Measurements from ENCODE around the gene MS4A4E. TPM values are rescaled to one million over a fixed set of nuclear protein-coding genes. Genes with fewer than 3 reads are reported as not detected.

Gene MS4A4E
- total RNA-seq, 1 donor from 2014 or later: not detected

- H3K27me3 Mint-ChIP-seq (ENCODE audit: insufficient read depth, low read depth): peaks cover 2% of the 10 kb centered on the region
- no peak overlapping the region for H3K4me2 ChIP-seq
- no peaks in the 10 kb centered on the region for H3K36me3 ChIP-seq
- no peak overlapping the region for H3K4me3 ChIP-seq
- no peak overlapping the region for H3K27ac ChIP-seq
- TF ChIP-seq EZH2phosphoT487 (IDR thresholded peaks at IDR 0.05) (no peak), EZH2 (IDR thresholded peaks at IDR 0.05) (no peak)
- TF ChIP-seq, protein P1, sequence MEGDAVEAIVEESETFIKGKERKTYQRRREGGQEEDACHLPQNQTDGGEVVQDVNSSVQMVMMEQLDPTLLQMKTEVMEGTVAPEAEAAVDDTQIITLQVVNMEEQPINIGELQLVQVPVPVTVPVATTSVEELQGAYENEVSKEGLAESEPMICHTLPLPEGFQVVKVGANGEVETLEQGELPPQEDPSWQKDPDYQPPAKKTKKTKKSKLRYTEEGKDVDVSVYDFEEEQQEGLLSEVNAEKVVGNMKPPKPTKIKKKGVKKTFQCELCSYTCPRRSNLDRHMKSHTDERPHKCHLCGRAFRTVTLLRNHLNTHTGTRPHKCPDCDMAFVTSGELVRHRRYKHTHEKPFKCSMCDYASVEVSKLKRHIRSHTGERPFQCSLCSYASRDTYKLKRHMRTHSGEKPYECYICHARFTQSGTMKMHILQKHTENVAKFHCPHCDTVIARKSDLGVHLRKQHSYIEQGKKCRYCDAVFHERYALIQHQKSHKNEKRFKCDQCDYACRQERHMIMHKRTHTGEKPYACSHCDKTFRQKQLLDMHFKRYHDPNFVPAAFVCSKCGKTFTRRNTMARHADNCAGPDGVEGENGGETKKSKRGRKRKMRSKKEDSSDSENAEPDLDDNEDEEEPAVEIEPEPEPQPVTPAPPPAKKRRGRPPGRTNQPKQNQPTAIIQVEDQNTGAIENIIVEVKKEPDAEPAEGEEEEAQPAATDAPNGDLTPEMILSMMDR (IDR thresholded peaks at IDR 0.05): no peak
- no peaks in the 10 kb centered on the region for H3K4me1 ChIP-seq
- H3K9me3 Mint-ChIP-seq: peaks cover 9% of the 10 kb centered on the region
- peaks cover 11% of the 10 kb centered on the region for H3K4me1 Mint-ChIP-seq
- no peaks in the 10 kb centered on the region for H4K20me1 ChIP-seq (ENCODE audit: low read depth)
- no peak for DNase-seq (ENCODE audit: low spot score)
- H3K9me3 ChIP-seq (ENCODE audit: low read depth): no peaks in the 10 kb centered on the region
- no peak overlapping the region for H2AFZ ChIP-seq (replicated peaks)
- H3F3A ChIP-seq (ENCODE audit: low read depth): no peaks in the 10 kb centered on the region
- H3K36me3 Mint-ChIP-seq: peaks cover 3% of the 10 kb centered on the region
- H3K27ac Mint-ChIP-seq: no peak overlapping the region
- H3K4me3 Mint-ChIP-seq: no peak overlapping the region
- H3K27me3 ChIP-seq: no peaks in the 10 kb centered on the region
- no peak overlapping the region for H3K9ac ChIP-seq
- no peaks in the 10 kb centered on the region for H3K79me2 ChIP-seq (ENCODE audit: low read depth)
Observed at GRCh38 chr11:60222141-60222540, 20.8 kb downstream of the MS4A4E start.

GRCh38 chr11:60221692-60222091, 21.2 kb downstream of the MS4A4E start:
- Mint-ChIP-seq H3K4me3 (no peak overlapping the region), H3K36me3 (peaks cover 3% of the 10 kb centered on the region), H3K4me1 (peaks cover 11% of the 10 kb centered on the region), H3K27ac (no peak overlapping the region), H3K27me3 (ENCODE audit: insufficient read depth, low read depth) (peaks cover 2% of the 10 kb centered on the region), H3K9me3 (peaks cover 9% of the 10 kb centered on the region)
- DNase-seq (ENCODE audit: low spot score): no peak
- no peaks in the 10 kb centered on the region for H3K36me3 ChIP-seq
- no peaks in the 10 kb centered on the region for H3K27me3 ChIP-seq
- TF ChIP-seq, protein P1 (IDR thresholded peaks at IDR 0.05): no peak
- no peak for TF ChIP-seq EZH2 (IDR thresholded peaks at IDR 0.05)
- no peak for TF ChIP-seq EZH2phosphoT487 (IDR thresholded peaks at IDR 0.05)
- no peaks in the 10 kb centered on the region for H3K4me1 ChIP-seq
- H3K79me2 ChIP-seq (ENCODE audit: low read depth): no peaks in the 10 kb centered on the region
- H3K9me3 ChIP-seq (ENCODE audit: low read depth): no peaks in the 10 kb centered on the region
- H3F3A ChIP-seq (ENCODE audit: low read depth): no peaks in the 10 kb centered on the region
- no peak overlapping the region for H3K27ac ChIP-seq
- H3K4me3 ChIP-seq: no peak overlapping the region
- no peaks in the 10 kb centered on the region for H4K20me1 ChIP-seq (ENCODE audit: low read depth)
- no peak overlapping the region for H2AFZ ChIP-seq (replicated peaks)
- H3K9ac ChIP-seq: no peak overlapping the region
- H3K4me2 ChIP-seq: no peak overlapping the region

- Mint-ChIP-seq H3K9me3 (peaks cover 9% of the 10 kb centered on the region), H3K4me3 (no peak overlapping the region), H3K36me3 (peaks cover 3% of the 10 kb centered on the region), H3K27me3 (ENCODE audit: insufficient read depth, low read depth) (peaks cover 2% of the 10 kb centered on the region), H3K4me1 (peaks cover 11% of the 10 kb centered on the region), H3K27ac (no peak overlapping the region)
- no peaks in the 10 kb centered on the region for H3F3A ChIP-seq (ENCODE audit: low read depth)
- H3K27ac ChIP-seq: no peak overlapping the region
- H3K9me3 ChIP-seq (ENCODE audit: low read depth): no peaks in the 10 kb centered on the region
- no peak overlapping the region for H3K4me3 ChIP-seq
- no peak overlapping the region for H3K9ac ChIP-seq
- H3K36me3 ChIP-seq: no peaks in the 10 kb centered on the region
- no peaks in the 10 kb centered on the region for H3K4me1 ChIP-seq
- no peaks in the 10 kb centered on the region for H4K20me1 ChIP-seq (ENCODE audit: low read depth)
- no peak overlapping the region for H3K4me2 ChIP-seq
- no peaks in the 10 kb centered on the region for H3K79me2 ChIP-seq (ENCODE audit: low read depth)
- no peak for TF ChIP-seq EZH2 (IDR thresholded peaks at IDR 0.05)
- TF ChIP-seq, protein P1 (IDR thresholded peaks at IDR 0.05): no peak
- TF ChIP-seq EZH2phosphoT487 (IDR thresholded peaks at IDR 0.05): no peak
- H3K27me3 ChIP-seq: no peaks in the 10 kb centered on the region
- no peak overlapping the region for H2AFZ ChIP-seq (replicated peaks)
- no peak for DNase-seq (ENCODE audit: low spot score)
Observed at GRCh38 chr11:60221181-60221580, 21.8 kb downstream of the MS4A4E start.
